GM23338 (cell line): ENCODE results near the gene FASTKD2.

Source experiments
- CTCF ChIP-seq, 2 experiments: fragments of 200-600 bp in 1 of 2; sonication (generic) in 1 of 2; conservative IDR thresholded peaks; 2 replicates each; pipeline versions ENCODE4 v1.5.1 to v1.6.1; 2016 to 2017; ENCODE audit warnings: antibody characterized with exemption in 2 of 2, low read depth in 2 of 2, mild to moderate bottlenecking in 2 of 2, moderate library complexity in 1 of 2
- EZH2 ChIP-seq: fragments of 200-600 bp; sonication (generic); IDR thresholded peaks from one replicate; pipeline ENCODE4 v1.8.0; 2017; ENCODE audit warnings: antibody characterized with exemption, mild to moderate bottlenecking, low read depth; ENCODE audit not compliant: unreplicated experiment
- POLR2AphosphoS5 ChIP-seq: IDR thresholded peaks from 2 replicates; pipeline ENCODE4 v1.6.1; 2016; ENCODE audit warnings: antibody characterized with exemption, low read depth

- TF ChIP-seq CTCF (conservative IDR thresholded peaks at IDR 0.05; ENCODE audit: low read depth in 2 of 2) (no peak), EZH2 (no peak), POLR2AphosphoS5 (no peak)
Observed at GRCh38 chr2:206814498-206814897, 49.1 kb downstream of the FASTKD2 start.
